LoVo (cell line): ENCODE data around the gene ANKRD39.
"Not testable (repeated sequence)": the region's sequence is repeated elsewhere in the genome, so short reads cannot be mapped to it uniquely, and the experiment has no call there.

ENCODE experiments used
- DNase-seq: peaks from one replicate; pipeline ENCODE4 v3.0.0-alpha.2; 2016; ENCODE audit warnings: low spot score

The ANKRD39 gene

GRCh38 chr2:96857667-96858372 is at the start of gene ANKRD39:
Gene ANKRD39 (minus strand): TSS chr2:96858016. CDS start chr2:96857987, 29 bp downstream.
- DNase-seq, result peak; percentile 98

GRCh38 chr2:96906729-96907114 is 48.9 kb upstream of the ANKRD39 start:
- DNase-seq, result no peak

GRCh38 chr2:96903815-96904214 is 46.0 kb upstream of the ANKRD39 start:
- no peak for DNase-seq

GRCh38 chr2:96903318-96903717 is 45.5 kb upstream of the ANKRD39 start:
- DNase-seq, result no peak

GRCh38 chr2:96900237-96900636 is 42.4 kb upstream of the ANKRD39 start:
- DNase-seq, result no peak

- DNase-seq, result no peak
These were observed 41.6 kb upstream of the ANKRD39 start for GRCh38 chr2:96899413-96899741.

GRCh38 chr2:96898641-96899412 is 41.0 kb upstream of the ANKRD39 start:
- no peak for DNase-seq

- no peak for DNase-seq
These were observed 40.3 kb upstream of the ANKRD39 start for GRCh38 chr2:96898135-96898505.

- no peak for DNase-seq
These were observed 39.8 kb upstream of the ANKRD39 start for GRCh38 chr2:96897491-96898134.

GRCh38 chr2:96895746-96896651 is 38.2 kb upstream of the ANKRD39 start:
- no peak for DNase-seq

GRCh38 chr2:96895032-96895745 is 37.4 kb upstream of the ANKRD39 start:
- DNase-seq, result no peak

- no peak for DNase-seq
These were observed 36.3 kb upstream of the ANKRD39 start for GRCh38 chr2:96894151-96894531.

GRCh38 chr2:96893289-96894150 is 35.7 kb upstream of the ANKRD39 start:
- no peak for DNase-seq

- DNase-seq, result no peak
These were observed 33.9 kb upstream of the ANKRD39 start for GRCh38 chr2:96891591-96892333.

GRCh38 chr2:96890726-96891385 is 33.0 kb upstream of the ANKRD39 start:
- DNase-seq, result no peak

GRCh38 chr2:96890252-96890651 is 32.4 kb upstream of the ANKRD39 start:
- no peak for DNase-seq

GRCh38 chr2:96889502-96889901 is 31.7 kb upstream of the ANKRD39 start:
- not testable (repeated sequence) for DNase-seq

- DNase-seq, result no peak
These were observed 30.5 kb upstream of the ANKRD39 start for GRCh38 chr2:96888072-96889011.
